ENCODE measurements around the gene SLC25A36. TPM values are rescaled to one million over a fixed set of nuclear protein-coding genes. Genes with fewer than 3 reads are reported as not detected.
A peak's percentile ranks its signal among the peaks of the same experiment; 100 is the strongest.

SLC25A36 gene
- total RNA-seq, 6 experiments from 2014 or later, result 30.3 to 32.4 (median 30.9) TPM

- H3K27ac Mint-ChIP-seq, result no peak overlapping the region
- no peaks in the 10 kb centered on the region for H3K9me3 Mint-ChIP-seq
- no peaks in the 10 kb centered on the region for H3K36me3 Mint-ChIP-seq (ENCODE audit: low read depth)
- H3K4me1 Mint-ChIP-seq (ENCODE audit: low read depth), result no peaks in the 10 kb centered on the region
- peak; percentile 80 for TF ChIP-seq CTCF (IDR thresholded peaks at IDR 0.05)
- peak; percentile 53 for DNase-seq
- no peak overlapping the region for H3K4me3 Mint-ChIP-seq
- peaks cover 5% of the 10 kb centered on the region for H3K27me3 Mint-ChIP-seq (ENCODE audit: insufficient read depth)
Observed at GRCh38 chr3:141000027-141000663, 58.5 kb downstream of the SLC25A36 start.

- Mint-ChIP-seq H3K9me3 (no peaks in the 10 kb centered on the region), H3K4me3 (no peak overlapping the region), H3K27me3 (ENCODE audit: insufficient read depth) (peaks cover 5% of the 10 kb centered on the region), H3K4me1 (ENCODE audit: low read depth) (no peaks in the 10 kb centered on the region), H3K36me3 (ENCODE audit: low read depth) (no peaks in the 10 kb centered on the region), H3K27ac (no peak overlapping the region)
- no peak for TF ChIP-seq CTCF (IDR thresholded peaks at IDR 0.05)
- DNase-seq, result no peak
Observed at GRCh38 chr3:141000686-141001085, 59.0 kb downstream of the SLC25A36 start.

GRCh38 chr3:141006344-141006743, 64.7 kb downstream of the SLC25A36 start:
- TF ChIP-seq CTCF (IDR thresholded peaks at IDR 0.05), result no peak
- no peaks in the 10 kb centered on the region for H3K36me3 Mint-ChIP-seq (ENCODE audit: low read depth)
- H3K27ac Mint-ChIP-seq, result no peak overlapping the region
- H3K9me3 Mint-ChIP-seq, result no peaks in the 10 kb centered on the region; the same call in 1 of the 2 replicates
- DNase-seq, result no peak
- H3K4me3 Mint-ChIP-seq, result no peak overlapping the region
- H3K27me3 Mint-ChIP-seq (ENCODE audit: insufficient read depth), result peaks cover 8% of the 10 kb centered on the region; the same call in 1 of the 2 replicates
- H3K4me1 Mint-ChIP-seq (ENCODE audit: low read depth), result no peaks in the 10 kb centered on the region

GRCh38 chr3:141009496-141009895, 67.9 kb downstream of the SLC25A36 start:
- no peak for DNase-seq
- H3K36me3 Mint-ChIP-seq (ENCODE audit: low read depth), result no peaks in the 10 kb centered on the region
- H3K27ac Mint-ChIP-seq, result no peak overlapping the region
- H3K9me3 Mint-ChIP-seq, result no peaks in the 10 kb centered on the region; the same call in 1 of the 2 replicates
- H3K4me3 Mint-ChIP-seq, result no peak overlapping the region
- no peak for TF ChIP-seq CTCF (IDR thresholded peaks at IDR 0.05)
- H3K4me1 Mint-ChIP-seq (ENCODE audit: low read depth), result no peaks in the 10 kb centered on the region
- H3K27me3 Mint-ChIP-seq (ENCODE audit: insufficient read depth), result peaks cover 5% of the 10 kb centered on the region; the same call in 1 of the 2 replicates

- H3K27ac Mint-ChIP-seq, result no peak overlapping the region
- H3K4me3 Mint-ChIP-seq, result no peak overlapping the region
- no peaks in the 10 kb centered on the region; the same call in 1 of the 2 replicates for H3K9me3 Mint-ChIP-seq
- peaks cover 3% of the 10 kb centered on the region for H3K27me3 Mint-ChIP-seq (ENCODE audit: insufficient read depth)
- no peaks in the 10 kb centered on the region for H3K36me3 Mint-ChIP-seq (ENCODE audit: low read depth)
- no peaks in the 10 kb centered on the region for H3K4me1 Mint-ChIP-seq (ENCODE audit: low read depth)
- peak; percentile 47 for DNase-seq
- TF ChIP-seq CTCF (IDR thresholded peaks at IDR 0.05), result peak; percentile 83
Observed at GRCh38 chr3:141011232-141011996, 69.8 kb downstream of the SLC25A36 start.

Measured in HFFc6 (cell line).